Hepatocyte (in vitro differentiated cells): Measurements from ENCODE around the gene FOXG1.

Experiments used
- CTCF ChIP-seq: fragments of 200-600 bp; sonication (generic); IDR thresholded peaks from 2 replicates; pipeline ENCODE4 v1.5.1; 2016; ENCODE audit warnings: antibody characterized with exemption, mild to moderate bottlenecking; ENCODE audit not compliant: poor library complexity
- EZH2 ChIP-seq: fragments of 200-600 bp; sonication (generic); IDR thresholded peaks from 2 replicates; pipeline ENCODE4 v1.6.1; 2016; ENCODE audit warnings: antibody characterized with exemption, mild to moderate bottlenecking, borderline replicate concordance
- EZH2phosphoT487 ChIP-seq: fragments of 200-600 bp; sonication (generic); IDR thresholded peaks from one replicate; pipeline ENCODE4 v1.6.1; 2018; ENCODE audit warnings: antibody characterized with exemption, mild to moderate bottlenecking, low read depth, moderate library complexity; ENCODE audit not compliant: unreplicated experiment, severe bottlenecking

- no peak for TF ChIP-seq CTCF
- peak; percentile 71 for TF ChIP-seq EZH2phosphoT487
- peak; percentile 98 for TF ChIP-seq EZH2
Observed at GRCh38 chr14:28767853-28768741, 1.5 kb downstream of the FOXG1 start.
